Measurements from ENCODE around the gene PARD6B. TPM values are rescaled to one million over a fixed set of nuclear protein-coding genes. Genes with fewer than 3 reads are reported as not detected.
A peak's percentile ranks its signal among the peaks of the same experiment; 100 is the strongest.
"Not testable (repeated sequence)": the region's sequence is repeated elsewhere in the genome, so short reads cannot be mapped to it uniquely, and the experiment has no call there.

PARD6B gene
- total and polyA plus RNA-seq, 4 donors = 4.0 to 11.3 (median 5.0) TPM

- Histone ChIP-seq H3K27me3 (ENCODE audit: control insufficient read depth, insufficient read depth, low read length) (no peaks in the 10 kb centered on the region), H3K9me3 (ENCODE audit: control insufficient read depth, insufficient read depth, low read length) (no peaks in the 10 kb centered on the region), H3K4me3 (ENCODE audit: low read depth, low read length) (peak overlapping the region; percentile 40), H3K27ac (ENCODE audit: low read depth, low read length) (no peak overlapping the region), H3K36me3 (ENCODE audit: control insufficient read depth, insufficient read depth, low read length) (no peaks in the 10 kb centered on the region), H3K4me1 (ENCODE audit: control insufficient read depth, insufficient read depth, low read length) (peaks cover 24% of the 10 kb centered on the region)
- no peak for DNase-seq (ENCODE audit: low read depth in 4 of 6, low spot score in 6 of 6)
- 3% methylated on average over 23 of the region's 35 CpGs for WGBS (ENCODE audit: insufficient coverage)
These were observed 62.9 kb downstream of the PARD6B start for GRCh38 chr20:50794181-50794845.

- H3K27me3 ChIP-seq (ENCODE audit: control insufficient read depth, insufficient read depth, low read length) = no peaks in the 10 kb centered on the region
- under 1% methylated on average over 87 of the region's 92 CpGs for WGBS (ENCODE audit: insufficient coverage)
- H3K9me3 ChIP-seq (ENCODE audit: control insufficient read depth, insufficient read depth, low read length) = no peaks in the 10 kb centered on the region
- H3K36me3 ChIP-seq (ENCODE audit: control insufficient read depth, insufficient read depth, low read length) = no peaks in the 10 kb centered on the region
- peak within 1 kb of the TSS; percentile 81 for H3K4me3 ChIP-seq (ENCODE audit: low read depth, low read length)
- H3K27ac ChIP-seq (ENCODE audit: low read depth, low read length) = no peak within 1 kb of the TSS
- peak in 4 of 6 donors; percentile 51 to 90 (median 77) for DNase-seq (ENCODE audit: low read depth in 4 of 6, low spot score in 6 of 6)
- H3K4me1 ChIP-seq (ENCODE audit: control insufficient read depth, insufficient read depth, low read length) = peaks cover 27% of the 10 kb centered on the region
These were observed 63.7 kb downstream of the PARD6B start, which contains the start of gene BCAS4 for GRCh38 chr20:50794846-50795634. Gene BCAS4, plus strand, starts transcription at chr20:50795061. Its CDS starts 23 bp downstream, at chr20:50795084.

GRCh38 chr20:50797142-50797541, 65.8 kb downstream of the PARD6B start:
- Histone ChIP-seq H3K9me3 (ENCODE audit: control insufficient read depth, insufficient read depth, low read length) (no peaks in the 10 kb centered on the region), H3K36me3 (ENCODE audit: control insufficient read depth, insufficient read depth, low read length) (no peaks in the 10 kb centered on the region), H3K4me3 (ENCODE audit: low read depth, low read length) (no peak overlapping the region), H3K27me3 (ENCODE audit: control insufficient read depth, insufficient read depth, low read length) (no peaks in the 10 kb centered on the region), H3K4me1 (ENCODE audit: control insufficient read depth, insufficient read depth, low read length) (peaks cover 15% of the 10 kb centered on the region), H3K27ac (ENCODE audit: low read depth, low read length) (no peak overlapping the region)
- 89% methylated on average over 2 of the region's 4 CpGs for WGBS (ENCODE audit: insufficient coverage)
- DNase-seq (ENCODE audit: low read depth in 4 of 6, low spot score in 6 of 6) = no peak

GRCh38 chr20:50798650-50799049, 67.3 kb downstream of the PARD6B start:
- no peaks in the 10 kb centered on the region for H3K36me3 ChIP-seq (ENCODE audit: control insufficient read depth, insufficient read depth, low read length)
- no peak overlapping the region for H3K4me3 ChIP-seq (ENCODE audit: low read depth, low read length)
- H3K4me1 ChIP-seq (ENCODE audit: control insufficient read depth, insufficient read depth, low read length) = peaks cover 15% of the 10 kb centered on the region
- H3K27me3 ChIP-seq (ENCODE audit: control insufficient read depth, insufficient read depth, low read length) = no peaks in the 10 kb centered on the region
- H3K9me3 ChIP-seq (ENCODE audit: control insufficient read depth, insufficient read depth, low read length) = no peaks in the 10 kb centered on the region
- H3K27ac ChIP-seq (ENCODE audit: low read depth, low read length) = no peak overlapping the region
- WGBS (ENCODE audit: insufficient coverage) = 91% methylated on average over 6 of the region's 7 CpGs
- no peak for DNase-seq (ENCODE audit: low read depth in 4 of 6, low spot score in 6 of 6)

- H3K27ac ChIP-seq (ENCODE audit: low read depth, low read length) = no peak overlapping the region
- DNase-seq (ENCODE audit: low read depth in 4 of 6, low spot score in 6 of 6) = peak in 1 of 6 donors; percentile 71
These were observed 68.0 kb downstream of the PARD6B start for GRCh38 chr20:50799176-50799889.

GRCh38 chr20:50799890-50800550, 68.6 kb downstream of the PARD6B start:
- Histone ChIP-seq H3K27ac (ENCODE audit: low read depth, low read length) (no peak overlapping the region), H3K4me3 (ENCODE audit: low read depth, low read length) (no peak overlapping the region), H3K9me3 (ENCODE audit: control insufficient read depth, insufficient read depth, low read length) (no peaks in the 10 kb centered on the region), H3K27me3 (ENCODE audit: control insufficient read depth, insufficient read depth, low read length) (no peaks in the 10 kb centered on the region), H3K4me1 (ENCODE audit: control insufficient read depth, insufficient read depth, low read length) (peaks cover 6% of the 10 kb centered on the region), H3K36me3 (ENCODE audit: control insufficient read depth, insufficient read depth, low read length) (no peaks in the 10 kb centered on the region)
- 100% methylated on average over 2 of the region's 8 CpGs for WGBS (ENCODE audit: insufficient coverage)
- no peak for DNase-seq (ENCODE audit: low read depth in 4 of 6, low spot score in 6 of 6)

More at GRCh38 chr20:50799176-50799889, 68.0 kb downstream of the PARD6B start:
- no peak overlapping the region for H3K4me3 ChIP-seq (ENCODE audit: low read depth, low read length)
- H3K36me3 ChIP-seq (ENCODE audit: control insufficient read depth, insufficient read depth, low read length) = no peaks in the 10 kb centered on the region
- no peaks in the 10 kb centered on the region for H3K27me3 ChIP-seq (ENCODE audit: control insufficient read depth, insufficient read depth, low read length)
- peaks cover 11% of the 10 kb centered on the region for H3K4me1 ChIP-seq (ENCODE audit: control insufficient read depth, insufficient read depth, low read length)
- 77% methylated on average over 11 of the region's 13 CpGs for WGBS (ENCODE audit: insufficient coverage)
- H3K9me3 ChIP-seq (ENCODE audit: control insufficient read depth, insufficient read depth, low read length) = no peaks in the 10 kb centered on the region

GRCh38 chr20:50800986-50801746, 69.8 kb downstream of the PARD6B start:
- H3K36me3 ChIP-seq (ENCODE audit: control insufficient read depth, insufficient read depth, low read length); H3K27ac ChIP-seq (ENCODE audit: low read depth, low read length); H3K9me3 ChIP-seq (ENCODE audit: control insufficient read depth, insufficient read depth, low read length); H3K4me3 ChIP-seq (ENCODE audit: low read depth, low read length); H3K27me3 ChIP-seq (ENCODE audit: control insufficient read depth, insufficient read depth, low read length); DNase-seq (ENCODE audit: low read depth in 4 of 6, low spot score in 6 of 6); H3K4me1 ChIP-seq (ENCODE audit: control insufficient read depth, insufficient read depth, low read length): not testable (repeated sequence)
- 95% methylated on average over 5 of the region's 13 CpGs for WGBS (ENCODE audit: insufficient coverage)

GRCh38 chr20:50801747-50802125, 70.4 kb downstream of the PARD6B start:
- DNase-seq (ENCODE audit: low read depth in 4 of 6, low spot score in 6 of 6) = no peak
- Histone ChIP-seq H3K27me3 (ENCODE audit: control insufficient read depth, insufficient read depth, low read length) (no peaks in the 10 kb centered on the region), H3K4me3 (ENCODE audit: low read depth, low read length) (no peak overlapping the region), H3K9me3 (ENCODE audit: control insufficient read depth, insufficient read depth, low read length) (no peaks in the 10 kb centered on the region), H3K27ac (ENCODE audit: low read depth, low read length) (no peak overlapping the region), H3K4me1 (ENCODE audit: control insufficient read depth, insufficient read depth, low read length) (peaks cover 4% of the 10 kb centered on the region), H3K36me3 (ENCODE audit: control insufficient read depth, insufficient read depth, low read length) (no peaks in the 10 kb centered on the region)
- 96% methylated on average over 5 of the region's 5 CpGs for WGBS (ENCODE audit: insufficient coverage)

- Histone ChIP-seq H3K27ac (ENCODE audit: low read depth, low read length) (no peak overlapping the region), H3K9me3 (ENCODE audit: control insufficient read depth, insufficient read depth, low read length) (no peaks in the 10 kb centered on the region)
- 91% methylated on average over 8 of the region's 8 CpGs for WGBS (ENCODE audit: insufficient coverage)
These were observed 70.9 kb downstream of the PARD6B start for GRCh38 chr20:50802289-50802688.

More at GRCh38 chr20:50802289-50802688, 70.9 kb downstream of the PARD6B start:
- H3K4me1 ChIP-seq (ENCODE audit: control insufficient read depth, insufficient read depth, low read length) = peaks cover 4% of the 10 kb centered on the region
- no peak overlapping the region for H3K4me3 ChIP-seq (ENCODE audit: low read depth, low read length)
- H3K27me3 ChIP-seq (ENCODE audit: control insufficient read depth, insufficient read depth, low read length) = no peaks in the 10 kb centered on the region
- no peak for DNase-seq (ENCODE audit: low read depth in 4 of 6, low spot score in 6 of 6)
- no peaks in the 10 kb centered on the region for H3K36me3 ChIP-seq (ENCODE audit: control insufficient read depth, insufficient read depth, low read length)
